Measurements from ENCODE around the gene MTHFD2.

DNA sequence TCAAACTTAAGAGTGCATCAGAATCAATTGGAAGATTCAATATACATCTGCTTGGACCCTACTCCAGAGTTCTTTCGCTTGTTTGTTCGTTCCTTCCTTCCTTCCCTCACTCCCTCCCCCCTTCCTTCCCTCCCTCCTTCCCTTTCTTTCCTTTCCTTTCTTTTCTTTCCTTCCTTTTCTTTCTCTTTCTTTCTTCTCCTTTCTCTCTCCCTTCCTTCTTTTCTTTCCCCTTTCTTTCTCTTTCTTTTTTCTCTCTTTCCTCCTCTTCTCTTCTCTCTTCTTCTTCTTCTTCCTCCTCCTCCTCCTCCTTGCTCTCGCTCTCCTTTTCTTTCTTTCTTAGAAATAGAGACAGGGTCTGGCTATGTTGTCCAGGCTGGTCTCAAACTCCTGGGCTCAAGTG lies 45.9 kb downstream of the MTHFD2 start:
- TF ChIP-seq POLR2A (IDR thresholded peaks at IDR 0.05) (no peak), POLR2AphosphoS5 (IDR thresholded peaks at IDR 0.05) (no peak), EP300 (IDR thresholded peaks at IDR 0.05) (no peak)
- TF ChIP-seq, protein P1, sequence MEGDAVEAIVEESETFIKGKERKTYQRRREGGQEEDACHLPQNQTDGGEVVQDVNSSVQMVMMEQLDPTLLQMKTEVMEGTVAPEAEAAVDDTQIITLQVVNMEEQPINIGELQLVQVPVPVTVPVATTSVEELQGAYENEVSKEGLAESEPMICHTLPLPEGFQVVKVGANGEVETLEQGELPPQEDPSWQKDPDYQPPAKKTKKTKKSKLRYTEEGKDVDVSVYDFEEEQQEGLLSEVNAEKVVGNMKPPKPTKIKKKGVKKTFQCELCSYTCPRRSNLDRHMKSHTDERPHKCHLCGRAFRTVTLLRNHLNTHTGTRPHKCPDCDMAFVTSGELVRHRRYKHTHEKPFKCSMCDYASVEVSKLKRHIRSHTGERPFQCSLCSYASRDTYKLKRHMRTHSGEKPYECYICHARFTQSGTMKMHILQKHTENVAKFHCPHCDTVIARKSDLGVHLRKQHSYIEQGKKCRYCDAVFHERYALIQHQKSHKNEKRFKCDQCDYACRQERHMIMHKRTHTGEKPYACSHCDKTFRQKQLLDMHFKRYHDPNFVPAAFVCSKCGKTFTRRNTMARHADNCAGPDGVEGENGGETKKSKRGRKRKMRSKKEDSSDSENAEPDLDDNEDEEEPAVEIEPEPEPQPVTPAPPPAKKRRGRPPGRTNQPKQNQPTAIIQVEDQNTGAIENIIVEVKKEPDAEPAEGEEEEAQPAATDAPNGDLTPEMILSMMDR (IDR thresholded peaks at IDR 0.05), result no peak

Measured in sigmoid colon (tissue), 4 donors.